G401 (cell line): ENCODE results near the gene PDE4A. TPM values are rescaled to one million over a fixed set of nuclear protein-coding genes. Genes with fewer than 3 reads are reported as not detected.

Experiments
- total RNA-seq: library from RNA; depleted of rRNA; stranded (reverse); fragments of >200 nt; shearing (Covaris generic); gene quantifications from 2 replicates; pipeline ENCODE4 v1.2.3, GENCODE V29; 2014; rRNA removed

PDE4A gene
- total RNA-seq, 1 experiment from 2014 or later = 10.7 TPM

Other genes starting within 250 kb of the PDE4A start
- 36.9 and 72.9 TPM in 2 replicates for gene DNMT1, start 225.6 kb upstream of the PDE4A start, total RNA-seq
- 8.0 and 14.0 TPM in 2 replicates for gene S1PR2, start 189.2 kb upstream of the PDE4A start, total RNA-seq
- 134 and 137 TPM in 2 replicates for gene MRPL4, start 168.3 kb upstream of the PDE4A start, total RNA-seq
- gene ICAM1, start 149.4 kb upstream of the PDE4A start, total RNA-seq = 14.5 and 16.9 TPM in 2 replicates
- gene ICAM4, start 133.6 kb upstream of the PDE4A start, total RNA-seq = 2.4 and 7.1 TPM in 2 replicates
- 13.2 and 14.8 TPM in 2 replicates for gene ICAM5, start 130.6 kb upstream of the PDE4A start, total RNA-seq
- gene ZGLP1, start 110.7 kb upstream of the PDE4A start, total RNA-seq = 0.55 and 1.6 TPM in 2 replicates
- gene FDX2, start 104.5 kb upstream of the PDE4A start, total RNA-seq = 25.2 and 26.2 TPM in 2 replicates
- 21.8 and 22.7 TPM in 2 replicates for gene RAVER1, start 87.0 kb upstream of the PDE4A start, total RNA-seq
- 21.8 and 23.8 TPM in 2 replicates for gene ICAM3, start 80.9 kb upstream of the PDE4A start, total RNA-seq
- 82.0 and 134 TPM in 2 replicates for gene TYK2, start 40.0 kb upstream of the PDE4A start, total RNA-seq
- gene CDC37, start 17.0 kb upstream of the PDE4A start, total RNA-seq = 298 and 319 TPM in 2 replicates
- gene KEAP1, start 82.8 kb downstream of the PDE4A start, total RNA-seq = 141 and 143 TPM in 2 replicates
- 13.5 and 22.1 TPM in 2 replicates for gene S1PR5, start 96.9 kb downstream of the PDE4A start, total RNA-seq
- 50.9 and 58.5 TPM in 2 replicates for gene ATG4D, start 123.4 kb downstream of the PDE4A start, total RNA-seq
- gene KRI1, start 145.5 kb downstream of the PDE4A start, total RNA-seq = 17.4 and 27.0 TPM in 2 replicates
- gene CDKN2D, start 148.4 kb downstream of the PDE4A start, total RNA-seq = 12.4 and 15.6 TPM in 2 replicates
- 75.0 and 80.7 TPM in 2 replicates for gene AP1M2, start 166.8 kb downstream of the PDE4A start, total RNA-seq
- 7.4 and 12.8 TPM in 2 replicates for gene SLC44A2, start 205.0 kb downstream of the PDE4A start, total RNA-seq
- gene ILF3, start 233.8 kb downstream of the PDE4A start, total RNA-seq = 363 and 464 TPM in 2 replicates